ENCODE measurements around the gene PZP.
"Not testable (repeated sequence)": the region's sequence is repeated elsewhere in the genome, so short reads cannot be mapped to it uniquely, and the experiment has no call there.

The PZP gene

DNA sequence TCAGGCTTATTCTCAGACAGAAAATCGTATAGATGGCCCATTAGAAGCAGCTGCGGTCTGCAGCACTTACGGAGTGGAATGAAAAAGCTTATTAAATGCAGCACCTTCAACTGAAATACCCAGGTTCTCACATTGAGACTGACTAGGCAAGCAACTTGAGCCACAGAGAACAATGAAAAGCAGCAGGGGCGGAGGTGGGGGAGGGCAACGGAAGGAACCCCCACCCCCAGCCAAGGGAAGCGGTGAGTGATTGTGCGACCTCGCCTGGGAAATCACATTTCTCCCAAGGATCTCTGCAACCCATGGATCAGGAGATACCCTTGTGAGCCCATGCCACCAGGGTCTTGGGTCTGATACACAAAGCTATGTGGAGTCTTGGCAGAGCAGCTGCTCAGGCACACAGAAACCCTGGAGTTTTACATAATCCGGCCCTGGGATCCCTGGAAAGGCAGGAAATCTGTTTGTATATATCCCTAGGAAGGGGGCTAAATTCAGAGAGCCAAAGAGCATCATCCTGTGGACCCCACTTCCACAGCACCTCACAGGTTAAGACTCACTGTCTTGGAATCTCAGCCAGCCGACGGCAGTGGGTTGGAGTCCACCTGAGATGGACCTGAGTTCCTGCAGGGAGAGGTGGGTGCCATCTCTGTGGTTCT lies 38.1 kb downstream of the PZP start:
- no peak for FAIRE-seq
- no peak for DNase-seq (ENCODE audit: insufficient read length)
- no peak for TF ChIP-seq POLR2A (IDR thresholded peaks at IDR 0.05; ENCODE audit: low read depth, low read length)
- no peak for TF ChIP-seq TAF1 (IDR thresholded peaks at IDR 0.05; ENCODE audit: borderline replicate concordance, low read depth, low read length)
- TF ChIP-seq POLR2AphosphoS5 (IDR thresholded peaks at IDR 0.05; ENCODE audit: low read depth, low read length): no peak

DNA sequence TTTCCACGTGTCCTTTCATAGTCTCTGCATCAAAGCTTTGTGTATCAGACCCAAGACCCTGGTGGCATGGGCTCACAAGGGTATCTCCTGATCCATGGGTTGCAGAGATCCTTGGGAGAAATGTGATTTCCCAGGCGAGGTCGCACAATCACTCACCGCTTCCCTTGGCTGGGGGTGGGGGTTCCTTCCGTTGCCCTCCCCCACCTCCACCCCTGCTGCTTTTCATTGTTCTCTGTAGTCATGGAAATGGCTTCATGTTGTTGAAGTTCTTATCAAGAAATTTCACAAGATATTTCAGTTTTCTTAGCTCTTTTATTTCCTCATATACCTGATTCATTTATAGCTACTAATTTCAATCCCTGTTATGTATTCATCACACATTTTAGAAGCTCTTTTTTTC lies 40.9 kb downstream of the PZP start:
- FAIRE-seq; DNase-seq (ENCODE audit: insufficient read length): not testable (repeated sequence)

DNA sequence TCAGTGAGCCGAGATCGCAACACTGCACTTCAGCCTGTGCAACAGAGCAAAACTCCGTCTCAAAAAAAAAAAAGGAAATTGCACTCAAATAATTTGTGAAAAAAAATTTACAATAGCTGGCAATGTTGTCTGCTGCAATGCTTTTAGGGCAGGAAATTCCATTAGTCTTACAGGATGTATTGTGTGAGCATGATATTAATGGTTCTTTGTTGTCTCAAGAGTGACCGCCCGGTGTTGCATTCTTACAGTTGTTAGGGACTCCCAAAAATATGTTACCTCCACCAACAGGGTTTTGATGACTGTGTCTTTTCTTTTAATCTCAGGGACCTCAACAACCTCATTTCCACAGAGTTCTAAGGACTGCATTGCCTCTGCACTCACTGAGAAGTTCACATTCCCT lies 44.8 kb downstream of the PZP start:
- FAIRE-seq: no peak
- no peak for DNase-seq (ENCODE audit: insufficient read length)
- TF ChIP-seq TAF1 (IDR thresholded peaks at IDR 0.05; ENCODE audit: borderline replicate concordance, low read depth, low read length): no peak
- no peak for TF ChIP-seq POLR2AphosphoS5 (IDR thresholded peaks at IDR 0.05; ENCODE audit: low read depth, low read length)
- no peak for TF ChIP-seq POLR2A (IDR thresholded peaks at IDR 0.05; ENCODE audit: low read depth, low read length)

DNA sequence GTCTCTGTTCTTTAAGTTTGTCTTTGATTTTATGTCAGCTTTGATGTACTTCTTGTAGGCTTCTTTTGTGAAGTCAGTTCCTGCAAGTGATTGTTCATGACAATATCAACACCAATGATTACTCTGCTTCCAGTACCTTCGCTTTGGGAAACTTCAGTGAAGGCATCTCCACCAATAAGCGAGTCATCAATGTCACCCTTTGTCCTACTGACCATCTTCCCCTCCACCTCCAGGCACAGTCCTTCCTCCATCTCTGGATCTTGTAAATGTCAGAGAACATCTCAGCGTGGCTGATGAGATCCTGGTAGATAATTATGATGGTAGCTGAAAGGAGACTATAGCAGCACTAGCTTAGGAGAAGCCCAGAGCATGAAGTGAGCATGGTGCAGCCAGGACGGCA lies 52.1 kb downstream of the PZP start:
- FAIRE-seq: no peak
- DNase-seq (ENCODE audit: insufficient read length): no peak
- TF ChIP-seq POLR2A (IDR thresholded peaks at IDR 0.05; ENCODE audit: low read depth, low read length) (no peak), POLR2AphosphoS5 (IDR thresholded peaks at IDR 0.05; ENCODE audit: low read depth, low read length) (no peak), TAF1 (IDR thresholded peaks at IDR 0.05; ENCODE audit: borderline replicate concordance, low read depth, low read length) (no peak)

DNA sequence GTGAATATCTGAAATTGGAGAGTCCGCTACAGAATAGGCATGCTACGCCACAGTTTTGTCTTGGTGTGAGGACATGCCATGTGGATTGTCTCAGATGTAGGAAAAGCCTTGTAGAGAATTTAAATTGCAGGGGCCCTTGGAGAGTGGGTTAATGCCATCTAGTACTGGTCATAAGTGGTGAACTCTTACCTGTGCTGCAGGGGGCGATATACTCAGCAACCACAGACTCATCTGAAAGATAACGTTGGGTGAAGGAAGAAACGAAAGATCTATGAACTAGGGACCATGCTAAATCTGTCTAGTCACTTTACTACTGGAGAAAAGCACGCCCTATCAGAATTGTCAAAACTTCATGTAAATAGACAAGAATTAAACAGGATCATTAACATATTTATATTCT lies 58.8 kb downstream of the PZP start:
- DNase-seq (ENCODE audit: insufficient read length) (no peak), FAIRE-seq (no peak)
- no peak for TF ChIP-seq TAF1 (IDR thresholded peaks at IDR 0.05; ENCODE audit: borderline replicate concordance, low read depth, low read length)
- no peak for TF ChIP-seq POLR2A (IDR thresholded peaks at IDR 0.05; ENCODE audit: low read depth, low read length)

DNA sequence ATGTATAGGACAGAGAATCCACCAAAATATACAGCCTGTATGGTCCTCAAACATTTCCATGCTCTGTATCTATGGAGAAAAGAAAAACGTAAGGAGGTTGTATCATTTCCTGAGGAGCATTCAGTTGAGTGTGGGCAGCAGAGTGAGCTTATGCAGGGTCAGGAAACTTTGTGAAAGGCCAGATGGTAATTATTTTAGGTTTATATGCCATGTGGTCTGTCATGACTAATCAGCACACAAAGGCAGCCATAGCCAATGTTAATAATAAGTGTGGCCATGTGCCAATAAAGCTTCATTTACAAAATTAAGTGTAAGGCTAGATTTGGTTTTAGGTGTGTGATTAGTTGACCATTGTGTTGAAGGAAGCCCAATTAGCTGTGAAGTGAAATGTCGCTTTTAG lies 59.3 kb downstream of the PZP start:
- no peak for FAIRE-seq
- no peak for DNase-seq (ENCODE audit: insufficient read length)
- TF ChIP-seq POLR2A (IDR thresholded peaks at IDR 0.05; ENCODE audit: low read depth, low read length) (no peak), TAF1 (IDR thresholded peaks at IDR 0.05; ENCODE audit: borderline replicate concordance, low read depth, low read length) (no peak), POLR2AphosphoS5 (IDR thresholded peaks at IDR 0.05; ENCODE audit: low read depth, low read length) (no peak)

DNA sequence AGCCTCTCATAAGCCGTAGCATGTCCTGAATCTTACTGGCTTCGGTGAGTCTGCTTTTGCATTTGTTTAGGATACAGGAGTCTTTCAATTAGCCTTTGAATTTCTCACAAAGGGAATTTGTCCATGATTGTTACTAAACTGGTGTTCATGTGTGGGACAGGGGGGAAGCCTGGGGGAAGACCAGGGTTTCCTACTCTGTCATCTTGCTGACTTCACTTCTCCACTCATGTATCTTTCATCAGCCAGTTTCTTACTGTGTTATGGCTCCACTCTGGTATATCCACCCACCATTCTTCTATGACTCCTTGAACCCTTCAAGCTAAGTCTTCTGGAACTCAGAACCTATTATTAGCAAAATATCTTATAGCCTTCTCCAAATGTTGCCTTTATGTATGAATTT lies 60.7 kb downstream of the PZP start:
- FAIRE-seq (peak; percentile 62), DNase-seq (ENCODE audit: insufficient read length) (no peak)
- TF ChIP-seq TAF1 (IDR thresholded peaks at IDR 0.05; ENCODE audit: borderline replicate concordance, low read depth, low read length) (no peak), POLR2A (IDR thresholded peaks at IDR 0.05; ENCODE audit: low read depth, low read length) (no peak), POLR2AphosphoS5 (IDR thresholded peaks at IDR 0.05; ENCODE audit: low read depth, low read length) (no peak)

DNA sequence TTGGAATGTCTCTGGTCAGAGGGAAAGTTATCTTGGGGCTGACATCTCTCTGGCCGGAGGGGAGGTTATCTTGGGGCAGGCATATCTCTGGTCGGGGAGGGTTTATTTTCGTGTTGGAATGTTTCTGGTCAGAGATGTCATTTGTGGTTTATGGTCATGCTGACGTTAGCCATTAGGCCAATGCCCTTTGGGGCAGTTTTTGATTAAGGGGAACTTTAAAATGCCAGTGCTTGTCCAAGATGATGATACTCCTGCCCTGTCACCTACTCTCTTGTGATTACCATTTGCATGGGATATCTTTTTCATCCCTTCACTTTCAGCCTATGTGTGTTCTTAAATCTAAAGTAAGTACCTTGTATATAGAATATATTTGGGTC lies 63.5 kb downstream of the PZP start:
- no peak for DNase-seq (ENCODE audit: insufficient read length)
- no peak for TF ChIP-seq POLR2A (IDR thresholded peaks at IDR 0.05; ENCODE audit: low read depth, low read length)
- no peak for TF ChIP-seq POLR2AphosphoS5 (IDR thresholded peaks at IDR 0.05; ENCODE audit: low read depth, low read length)
- no peak for TF ChIP-seq TAF1 (IDR thresholded peaks at IDR 0.05; ENCODE audit: borderline replicate concordance, low read depth, low read length)
- no peak for FAIRE-seq

DNA sequence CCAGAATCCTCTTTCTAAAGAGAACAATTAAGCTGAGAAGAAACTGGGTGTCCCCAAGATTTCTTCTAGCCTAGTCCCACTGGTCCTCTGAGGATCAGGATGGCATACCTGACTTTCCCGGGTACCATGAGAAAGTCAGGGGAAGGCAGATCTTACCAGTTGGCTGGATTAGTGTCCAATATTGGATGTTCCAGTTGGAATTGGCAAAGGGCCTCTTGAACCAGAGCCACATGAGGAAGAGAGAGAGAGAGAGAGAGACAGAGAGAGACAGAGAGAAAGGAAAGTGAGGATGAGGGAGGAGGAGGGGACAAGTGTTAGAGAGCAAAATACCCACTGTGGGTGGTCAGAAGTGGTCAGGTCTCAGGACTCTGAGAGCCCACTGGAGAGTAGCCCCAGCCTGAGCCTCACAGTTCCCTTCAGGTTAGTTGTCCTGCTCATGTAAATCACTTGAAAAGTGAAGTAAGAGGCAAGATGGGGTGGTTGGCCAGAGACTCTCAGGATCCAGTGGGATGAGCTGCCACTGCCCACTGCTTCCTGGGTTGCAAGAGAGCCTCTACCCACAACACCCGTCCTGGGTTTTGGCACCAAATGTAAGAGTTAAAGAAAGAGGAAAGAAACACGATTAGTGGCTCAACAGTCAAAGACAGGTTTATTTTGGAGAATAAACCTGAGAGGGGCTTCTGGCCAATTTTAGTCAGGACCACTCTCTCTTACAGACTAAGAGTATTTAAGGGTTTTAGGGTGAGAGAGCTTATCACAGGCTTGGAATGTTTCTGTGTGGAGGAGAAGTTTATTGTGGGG lies 64.1 kb downstream of the PZP start:
- DNase-seq (ENCODE audit: insufficient read length): no peak
- FAIRE-seq: no peak
- TF ChIP-seq POLR2AphosphoS5 (IDR thresholded peaks at IDR 0.05; ENCODE audit: low read depth, low read length) (no peak), TAF1 (IDR thresholded peaks at IDR 0.05; ENCODE audit: borderline replicate concordance, low read depth, low read length) (no peak), POLR2A (IDR thresholded peaks at IDR 0.05; ENCODE audit: low read depth, low read length) (no peak)

DNA sequence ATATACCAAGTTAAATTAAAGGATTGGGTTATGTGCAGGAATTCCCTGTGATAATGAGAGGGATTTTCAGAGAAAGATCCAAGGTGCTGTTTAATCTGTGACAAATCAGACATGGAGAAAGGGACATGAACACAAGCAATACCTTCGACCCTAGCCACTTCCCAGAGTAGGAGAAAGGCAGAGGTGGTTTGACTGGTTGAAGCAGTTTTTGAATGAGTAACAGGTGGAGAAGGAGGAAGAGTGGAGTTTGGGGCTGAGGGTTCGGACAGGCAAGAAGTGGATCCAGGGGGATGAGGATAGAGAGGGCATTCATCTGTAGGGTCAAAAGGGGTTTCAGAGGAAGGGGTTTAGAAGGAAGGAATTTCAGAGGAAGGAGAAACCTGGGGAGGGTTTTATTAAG lies 65.1 kb downstream of the PZP start:
- no peak for DNase-seq (ENCODE audit: insufficient read length)
- TF ChIP-seq TAF1 (IDR thresholded peaks at IDR 0.05; ENCODE audit: borderline replicate concordance, low read depth, low read length): no peak
- no peak for TF ChIP-seq POLR2AphosphoS5 (IDR thresholded peaks at IDR 0.05; ENCODE audit: low read depth, low read length)
- TF ChIP-seq POLR2A (IDR thresholded peaks at IDR 0.05; ENCODE audit: low read depth, low read length): no peak
- no peak for FAIRE-seq

DNA sequence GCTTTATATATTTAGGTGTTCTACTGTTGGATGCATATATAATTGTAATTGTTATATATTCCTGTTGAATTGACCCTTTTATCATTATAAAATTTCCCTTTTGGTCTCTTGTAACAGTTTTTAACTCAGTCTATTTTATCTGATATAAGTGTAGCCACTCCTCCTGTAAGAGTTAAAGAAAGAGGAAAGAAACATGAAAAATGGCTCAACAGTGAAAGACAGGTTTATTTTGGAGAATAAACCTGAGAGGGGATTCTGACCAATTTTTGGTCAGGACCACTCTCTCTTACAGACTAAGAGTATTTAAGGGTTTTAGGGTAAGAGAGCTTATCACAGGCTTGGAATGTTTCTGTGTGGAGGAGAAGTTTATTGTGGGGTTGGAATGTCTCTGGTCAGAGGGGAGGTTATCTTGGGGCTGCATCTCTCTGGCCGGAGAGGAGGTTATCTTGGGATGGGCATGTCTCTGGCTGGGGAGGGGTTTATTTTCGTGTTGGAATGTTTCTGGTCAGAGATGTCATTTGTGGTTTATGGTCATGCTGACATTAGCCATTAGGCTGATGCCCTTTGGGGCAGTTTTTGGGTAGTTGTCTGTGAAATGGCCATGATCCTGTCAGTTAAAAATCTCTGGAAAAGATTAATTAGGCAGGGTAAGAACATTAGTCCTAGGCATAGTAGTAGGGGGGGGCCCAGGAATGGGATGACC lies 68.5 kb downstream of the PZP start:
- FAIRE-seq: not testable (repeated sequence)

DNA sequence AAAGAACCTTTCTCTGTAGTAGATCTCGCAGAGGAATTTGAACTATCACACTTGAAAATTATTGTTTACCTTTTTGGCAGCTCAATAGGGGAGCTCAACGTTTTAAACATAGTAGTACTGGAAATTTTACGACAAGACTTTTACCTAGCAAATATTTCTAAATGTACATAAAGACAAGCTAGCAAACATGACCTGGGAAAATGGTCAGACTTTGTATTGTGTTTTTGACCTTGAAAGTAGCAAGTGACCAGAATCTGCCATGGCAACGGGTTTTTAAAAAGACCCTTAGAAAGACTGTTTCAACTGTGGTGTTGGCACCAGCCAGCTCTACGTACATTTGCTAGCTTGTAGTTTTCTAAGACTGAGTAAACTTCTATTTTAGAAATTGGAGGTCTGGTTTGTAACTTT lies 72.3 kb downstream of the PZP start:
- no peak for DNase-seq (ENCODE audit: insufficient read length)
- TF ChIP-seq POLR2AphosphoS5 (IDR thresholded peaks at IDR 0.05; ENCODE audit: low read depth, low read length): no peak
- no peak for TF ChIP-seq TAF1 (IDR thresholded peaks at IDR 0.05; ENCODE audit: borderline replicate concordance, low read depth, low read length)
- TF ChIP-seq POLR2A (IDR thresholded peaks at IDR 0.05; ENCODE audit: low read depth, low read length): no peak
- no peak for FAIRE-seq

More for the DNA sequence above, 68.5 kb downstream of the PZP start:
- not testable (repeated sequence) for DNase-seq (ENCODE audit: insufficient read length)

Measured in GM12892 (cell line).